Measurements from ENCODE around the gene ADORA2A.

GRCh38 chr22:24411256-24412004, 16.0 kb upstream of the ADORA2A start:
- TF ChIP-seq POLR2A (IDR thresholded peaks at IDR 0.05), result no peak
- TF ChIP-seq CTCF (IDR thresholded peaks at IDR 0.05), result no peak
- TF ChIP-seq EP300 (IDR thresholded peaks at IDR 0.05), result no peak
